IMR-90 (cell line): ENCODE data around the gene FERMT2. TPM values are rescaled to one million over a fixed set of nuclear protein-coding genes. Genes with fewer than 3 reads are reported as not detected.
A peak's percentile ranks its signal among the peaks of the same experiment; 100 is the strongest.

Experiments
- ATAC-seq: fragments of 200-7000 bp; cut with Tn5 transposase; 2 replicates; pipeline ENCODE4 v1.9.1; 2020; ENCODE audit warnings: low read depth, mild to moderate bottlenecking, moderate library complexity
- BruUV-seq: library from RNA; stranded (reverse); fragments of 400-500 nt; replicated peaks from 2 replicates; lab custom pipeline; 2021; lab: Mats Ljungman, UMichigan
- CTCF ChIA-PET: fragments of 300-600 bp; formaldehyde crosslinking; extraction: SDS; loops from one replicate; lab custom pipeline; 2021; ENCODE audit warnings: antibody characterized with exemption; lab: Yijun Ruan, JAX
- POLR2A ChIA-PET: fragments of 300-600 bp; sonication (Branson Sonifier 250); formaldehyde crosslinking; loops from one replicate; lab custom pipeline; 2022; ENCODE audit warnings: antibody characterized with exemption; ENCODE audit not compliant: unreplicated experiment; lab: Charles Lee
- DNase-seq: peaks from one replicate; pipeline ENCODE4 v3.0.0; 2013
- H2AFZ ChIP-seq: replicated peaks from 2 replicates; pipeline ENCODE3; 2013; ENCODE audit warnings: low read length, mild to moderate bottlenecking; ENCODE audit not compliant: poor library complexity
- H2AK5ac ChIP-seq: 2 replicates; pipeline ENCODE4 v1.6.1; 2013; ENCODE audit warnings: low read depth, low read length, inconsistent platforms
- H2AK9ac ChIP-seq: replicated peaks from 2 replicates; pipeline ENCODE3; 2013; ENCODE audit warnings: mild to moderate bottlenecking, low read depth, low read length, moderate library complexity; ENCODE audit not compliant: poor library complexity
- H2BK120ac ChIP-seq: 2 replicates; pipeline ENCODE4 v1.6.1; 2013; ENCODE audit warnings: low read depth, low read length, inconsistent platforms
- H2BK15ac ChIP-seq: 3 replicates; pipeline ENCODE4 v1.6.1; 2013; ENCODE audit warnings: low read depth, low read length, inconsistent platforms
- H2BK20ac ChIP-seq: 2 replicates; pipeline ENCODE4 v1.6.1; 2013; ENCODE audit warnings: low read depth, mild to moderate bottlenecking, inconsistent platforms, low read length, moderate library complexity
- H2BK5ac ChIP-seq: 2 replicates; pipeline ENCODE4 v1.6.1; 2013; ENCODE audit warnings: mild to moderate bottlenecking, low read depth, low read length, inconsistent platforms; ENCODE audit not compliant: poor library complexity, severe bottlenecking
- H3K14ac ChIP-seq: replicated peaks from 2 replicates; pipeline ENCODE4 v1.6.1; 2013; ENCODE audit warnings: low read depth, low read length, inconsistent platforms
- H3K18ac ChIP-seq: 2 replicates; pipeline ENCODE4 v1.6.1; 2013; ENCODE audit warnings: low read depth, low read length, control low read depth
- H3K23ac ChIP-seq: 2 replicates; pipeline ENCODE4 v1.6.1; 2013; ENCODE audit warnings: low read depth, low read length, inconsistent platforms
- H3K27ac ChIP-seq: 2 replicates; pipeline ENCODE4 v1.5.1; 2013; ENCODE audit warnings: mild to moderate bottlenecking, control low read depth, low read length; ENCODE audit not compliant: insufficient read depth
- H3K27me3 ChIP-seq: 2 replicates; pipeline ENCODE4 v1.6.1; 2013; ENCODE audit warnings: low read length; ENCODE audit not compliant: control insufficient read depth, insufficient read depth
- H3K36me3 ChIP-seq: 2 replicates; pipeline ENCODE4 v1.6.1; 2013; ENCODE audit warnings: low read length, mixed read lengths; ENCODE audit not compliant: control insufficient read depth, insufficient read depth
- H3K4ac ChIP-seq: 2 replicates; pipeline ENCODE4 v1.6.1; 2013; ENCODE audit warnings: low read depth, low read length, inconsistent platforms
- H3K4me1 ChIP-seq: 2 replicates; pipeline ENCODE4 v1.6.1; 2013; ENCODE audit warnings: low read length, mixed read lengths; ENCODE audit not compliant: control insufficient read depth, insufficient read depth
- H3K4me2 ChIP-seq: 2 replicates; pipeline ENCODE4 v1.6.1; 2013; ENCODE audit warnings: low read depth, mild to moderate bottlenecking, control low read depth, low read length, moderate library complexity
- H3K4me3 ChIP-seq: 2 replicates; pipeline ENCODE4 v1.5.1; 2013; ENCODE audit warnings: low read depth, mild to moderate bottlenecking, control low read depth, low read length, moderate library complexity; ENCODE audit not compliant: insufficient read depth
- H3K56ac ChIP-seq: 2 replicates; pipeline ENCODE4 v1.6.1; 2013; ENCODE audit warnings: low read length, inconsistent platforms; ENCODE audit not compliant: insufficient read depth; ENCODE audit errors: extremely low read depth
- H3K79me1 ChIP-seq, 2 experiments: 2 replicates each; pipeline ENCODE4 v1.6.1; 2013; ENCODE audit warnings: low read length in 2 of 2, inconsistent platforms in 1 of 2, low read depth in 1 of 2
- H3K9ac ChIP-seq: 2 replicates; pipeline ENCODE4 v1.6.1; 2013; ENCODE audit warnings: low read depth, low read length, control low read depth
- H3K9me1 ChIP-seq: 2 replicates; pipeline ENCODE4 v1.6.1; 2013; ENCODE audit warnings: low read length, inconsistent platforms; ENCODE audit not compliant: insufficient read depth
- H3K9me3 ChIP-seq: 2 replicates; pipeline ENCODE4 v1.6.1; 2013; ENCODE audit warnings: low read length; ENCODE audit not compliant: control insufficient read depth, insufficient read depth
- H4K20me1 ChIP-seq: 2 replicates; pipeline ENCODE4 v1.6.1; 2013; ENCODE audit warnings: low read length, inconsistent platforms; ENCODE audit not compliant: insufficient read depth
- H4K5ac ChIP-seq: 2 replicates; pipeline ENCODE4 v1.6.1; 2013; ENCODE audit warnings: mild to moderate bottlenecking, low read depth, low read length, control low read depth
- H4K8ac ChIP-seq, 2 experiments: 2 replicates each; pipeline ENCODE4 v1.6.1; 2013; ENCODE audit warnings: low read depth in 2 of 2, low read length in 2 of 2, control low read depth in 1 of 2, inconsistent platforms in 1 of 2
- H4K91ac ChIP-seq: 2 replicates; pipeline ENCODE4 v1.6.1; 2013; ENCODE audit warnings: low read depth, low read length, inconsistent platforms; ENCODE audit not compliant: insufficient read depth
- CEBPB ChIP-seq: IDR thresholded peaks from 2 replicates; pipeline ENCODE4 v1.6.1; 2012; ENCODE audit warnings: low read depth, low read length, improper control_type of control experiment
- MAZ ChIP-seq: IDR thresholded peaks from 2 replicates; pipeline ENCODE4 v1.6.1; 2012; ENCODE audit warnings: low read depth, mild to moderate bottlenecking, low read length, improper control_type of control experiment, moderate library complexity, borderline replicate concordance
- WGBS, 2 experiments: methylation state at CpG; one replicate each; pipeline versions ENCODE4 v1.1.5 to v1.1.7; 2013; ENCODE audit warnings: missing lambda C conversion rate in 2 of 2; ENCODE audit not compliant: insufficient read length in 1 of 2; ENCODE audit errors: extremely low coverage in 2 of 2; 5-methylcytosine and 5-hydroxymethylcytosine counted together
- dilution Hi-C: fragments of 300-500 bp; cut with HindIII; formaldehyde crosslinking; loops from one replicate; pipeline ENCODE4 v1.14.3; 2018; ENCODE audit warnings: low sequenced_read_pairs; ENCODE audit not compliant: unreplicated experiment
- in situ Hi-C: fragments of 300-500 bp; cut with MboI; formaldehyde crosslinking; loops from 3 replicates; pipeline ENCODE4 v1.14.3; 2019; ENCODE audit warnings: low sequenced_read_pairs, inconsistent platforms, mixed read lengths
- intact Hi-C: fragments of 100-400 bp; cut with micrococcal nuclease; formaldehyde crosslinking; loops from 2 replicates; pipeline ENCODE4 v1.10.0; 2022
- polyA plus RNA-seq, 3 experiments: library from polyadenylated mRNA; depleted of rRNA; stranded (reverse); fragments of >200 nt; gene quantifications; 2 replicates each; pipeline ENCODE4 v1.2.3, GENCODE V29; 2012; ENCODE audit warnings: low replicate concordance in 1 of 3
- total RNA-seq: library from RNA; depleted of rRNA; stranded (reverse); fragments of >200 nt; gene quantifications from 2 replicates; pipeline ENCODE4 v1.2.3, GENCODE V29; 2012

The FERMT2 gene
- total and polyA plus RNA-seq, 2 of the 4 experiments (the other 2 are of a cell fraction): 131 to 217 TPM

DNA sequence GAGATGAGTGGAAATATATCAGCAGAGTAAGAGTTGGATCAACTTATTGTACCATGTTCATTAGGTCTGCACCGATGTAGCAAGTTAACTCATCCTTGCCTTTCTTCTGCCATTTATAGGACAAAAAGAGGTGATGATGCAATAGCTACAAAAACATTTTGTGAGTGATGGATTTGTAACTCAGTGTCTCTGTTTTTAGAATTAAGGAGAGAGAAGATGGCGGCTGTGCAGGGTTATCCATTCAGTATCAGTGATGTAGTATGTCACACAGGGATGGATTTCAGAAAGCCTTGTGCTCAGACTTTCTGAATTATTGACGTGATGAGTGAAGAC lies 97.4 kb downstream of the FERMT2 start:
- H3K4me3 ChIP-seq: no peak overlapping the region
- no peak overlapping the region for H2AK9ac ChIP-seq
- POLR2A ChIA-PET: no interaction called here
- H3K27me3 ChIP-seq: no peaks in the 10 kb centered on the region
- no peak overlapping the region for H2BK15ac ChIP-seq
- H2AFZ ChIP-seq: no peak overlapping the region
- no peak overlapping the region; the same call in 1 of the 2 replicates for H2AK5ac ChIP-seq
- H3K9ac ChIP-seq: no peak overlapping the region
- H3K4ac ChIP-seq: peak overlapping the region; percentile 51; the same call in 1 of the 2 replicates
- H4K20me1 ChIP-seq: no peaks in the 10 kb centered on the region
- TF ChIP-seq MAZ: no peak
- TF ChIP-seq CEBPB: peak; percentile 96
- H3K9me1 ChIP-seq: peaks cover 6% of the 10 kb centered on the region
- H3K36me3 ChIP-seq: peaks cover 19% of the 10 kb centered on the region
- DNase-seq: no peak
- peak; percentile 14 for ATAC-seq
- CTCF ChIA-PET: interaction anchor here (0.6 kb wide), 1 partner anchor 107 kb away, joined by 3 read pairs; no protein-coding TSS in a partner anchor
- no peak overlapping the region for H2BK20ac ChIP-seq
- H3K79me1 ChIP-seq: peaks cover 6 to 14% of the 10 kb centered on the region in 2 experiments; a peak in 3 of 4 replicates
- H3K18ac ChIP-seq: no peak overlapping the region; the same call in 1 of the 2 replicates
- H3K27ac ChIP-seq: no peak overlapping the region
- dilution Hi-C loops: no loop called here
- no peak overlapping the region for H3K56ac ChIP-seq
- no TSS peak for BruUV-seq
- H4K5ac ChIP-seq: no peak overlapping the region; the same call in 1 of the 2 replicates
- H3K4me1 ChIP-seq: peaks cover 2% of the 10 kb centered on the region; the same call in 1 of the 2 replicates
- H2BK120ac ChIP-seq: no peak overlapping the region
- WGBS, 2 experiments: 20% methylated on average over 2 of the region's 3 CpGs; no CpG with 5 or more reads in 1 of the 2 experiments
- in situ Hi-C loops: no loop called here
- H3K9me3 ChIP-seq: no peaks in the 10 kb centered on the region
- H4K8ac ChIP-seq: peak overlapping the region in 1 of 2 experiments; percentile 8; a peak in 1 of 4 replicates
- intact Hi-C loops: no loop called here
- no peak overlapping the region for H4K91ac ChIP-seq
- H3K23ac ChIP-seq: peak overlapping the region; percentile 44; the same call in 1 of the 2 replicates
- H3K14ac ChIP-seq: 0 out of 2 replicates have a peak overlapping the region, but pooled peaks have one; percentile 25
- H2BK5ac ChIP-seq: peak overlapping the region; percentile 61
- H3K4me2 ChIP-seq: peak overlapping the region; percentile 54; the same call in 1 of the 2 replicates
